ENCODE results near the gene CCDC137. TPM values are rescaled to one million over a fixed set of nuclear protein-coding genes. Genes with fewer than 3 reads are reported as not detected.

Gene CCDC137, protein sequence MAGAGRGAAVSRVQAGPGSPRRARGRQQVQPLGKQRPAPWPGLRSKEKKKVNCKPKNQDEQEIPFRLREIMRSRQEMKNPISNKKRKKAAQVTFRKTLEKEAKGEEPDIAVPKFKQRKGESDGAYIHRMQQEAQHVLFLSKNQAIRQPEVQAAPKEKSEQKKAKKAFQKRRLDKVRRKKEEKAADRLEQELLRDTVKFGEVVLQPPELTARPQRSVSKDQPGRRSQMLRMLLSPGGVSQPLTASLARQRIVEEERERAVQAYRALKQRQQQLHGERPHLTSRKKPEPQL
- 15.6 and 17.5 TPM in 2 replicates for total RNA-seq

GRCh38 chr17:81666342-81667191, at the start of gene CCDC137, which contains the start of gene OXLD1:
Gene CCDC137 (plus strand): TSS chr17:81666737. CDS start chr17:81666767, 30 bp downstream.
Gene OXLD1 (minus strand): TSS chr17:81666605. CDS start chr17:81666577, 28 bp downstream.

DNA sequence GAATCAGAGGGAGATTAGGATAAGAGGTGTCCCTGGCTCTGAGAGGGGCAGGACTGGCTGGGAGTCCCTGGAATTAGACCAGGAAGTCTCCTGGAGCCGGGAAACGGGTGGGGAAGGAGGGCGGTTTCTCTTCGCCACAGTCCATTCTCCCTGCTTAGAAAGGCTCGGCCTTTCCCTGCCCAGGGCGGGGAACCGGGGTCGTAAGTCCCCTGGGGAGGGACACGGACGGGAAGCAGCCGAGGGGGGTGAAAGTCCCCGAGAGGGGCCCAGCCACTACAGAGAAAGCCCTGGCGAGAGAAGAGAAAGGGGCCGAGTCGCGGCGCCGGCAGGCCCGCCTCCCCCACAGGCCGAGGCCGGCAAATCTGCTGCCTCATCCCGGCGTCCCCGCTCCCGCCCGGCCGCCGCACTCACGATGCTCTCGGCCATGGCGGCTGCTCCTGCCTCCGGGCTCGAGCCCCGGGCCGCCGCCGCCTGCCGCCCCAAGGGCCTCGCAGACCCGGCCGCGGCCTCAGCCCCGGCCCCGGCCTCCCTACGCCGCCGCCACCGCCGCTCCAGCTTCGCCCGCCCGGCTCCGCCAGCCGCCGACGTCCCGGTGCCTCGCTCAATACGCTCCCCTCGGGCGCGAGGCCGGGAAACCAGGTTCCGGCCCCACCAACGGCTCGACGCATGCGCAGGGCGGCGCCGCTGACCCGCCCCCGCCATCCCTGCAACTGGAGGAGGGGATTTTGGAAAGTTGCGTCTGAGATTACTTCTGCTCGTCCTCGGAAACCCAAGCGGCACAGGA, 29.8 kb upstream of the CCDC137 start, which contains the start of the genes NPLOC4 and TSPAN10:
Gene NPLOC4 (minus strand): TSS at position 608 of the 784 bp plus-strand sequence. CDS start 182 bp downstream, at position 426.
Gene TSPAN10 (plus strand): TSS at position 692 of the 784 bp plus-strand sequence. CDS start 5,217 bp downstream, outside the sequence.

GRCh38 chr17:81656118-81656743, 10.3 kb upstream of the CCDC137 start, which contains the start of gene PDE6G:
Gene PDE6G (minus strand): TSS chr17:81656542. CDS start chr17:81653305, 3,237 bp downstream.

GRCh38 chr17:81683584-81684441, 17.3 kb downstream of the CCDC137 start, which contains the start of the genes ARL16 and HGS:
Gene ARL16 (minus strand): TSS chr17:81683797. CDS start chr17:81683753, 44 bp downstream.
Gene HGS (plus strand): TSS chr17:81684011. CDS start chr17:81684067, 56 bp downstream.

GRCh38 chr17:81702934-81703746, 36.6 kb downstream of the CCDC137 start, which contains the start of gene MRPL12:
Gene MRPL12 (plus strand): TSS chr17:81703367. CDS start chr17:81703502, 135 bp downstream.

DNA sequence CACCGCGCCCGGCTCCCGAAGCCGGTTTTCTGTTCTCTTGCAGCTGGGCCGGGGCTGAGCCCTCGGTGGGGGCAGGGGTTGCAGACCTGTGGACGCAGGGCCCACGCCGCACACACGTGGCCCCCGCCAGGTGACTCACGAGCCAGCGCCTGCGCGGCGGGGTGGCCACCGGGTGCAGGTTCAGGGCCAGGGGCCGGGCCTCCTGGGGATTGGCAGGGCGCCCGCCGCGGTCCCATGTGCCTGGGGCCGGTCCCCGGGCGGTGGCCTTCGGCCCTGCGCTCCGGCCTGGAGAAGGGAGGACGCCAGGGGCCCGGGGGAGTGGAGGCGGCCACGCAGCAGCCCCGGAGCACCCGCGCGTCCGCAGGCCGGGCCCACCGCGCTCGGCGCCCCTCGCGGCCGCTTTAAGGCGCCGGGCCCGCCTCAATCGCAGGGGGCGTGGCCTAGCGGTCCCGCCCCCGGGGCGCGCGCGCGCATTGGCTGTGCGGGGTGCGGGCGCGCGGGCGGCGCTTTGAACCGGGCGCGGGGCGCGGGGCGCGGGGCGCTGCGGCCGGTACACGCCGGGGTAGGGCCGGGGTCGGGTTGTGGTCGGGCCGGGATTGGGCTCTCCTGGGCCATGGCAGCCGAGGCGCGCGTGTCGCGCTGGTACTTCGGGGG, 45.4 kb downstream of the CCDC137 start, which contains the start of gene SLC25A10:
Gene SLC25A10 (plus strand): TSS at position 471 of the 654 bp plus-strand sequence. CDS start 143 bp downstream, at position 614.

Other genes starting within 250 kb of the CCDC137 start
- gene ACTG1, start 153.9 kb upstream of the CCDC137 start, total RNA-seq, result 6,276 and 9,433 TPM in 2 replicates
- gene FSCN2, start 138.4 kb upstream of the CCDC137 start, total RNA-seq, result 0.39 and 1.1 TPM in 2 replicates
- 21.3 and 34.4 TPM in 2 replicates for gene FAAP100, start 114.4 kb upstream of the CCDC137 start, total RNA-seq
- gene NPLOC4, start 29.6 kb upstream of the CCDC137 start, total RNA-seq, result 45.3 and 71.0 TPM in 2 replicates
- 0.26 and 0.64 TPM in 2 replicates for gene TSPAN10, start 29.5 kb upstream of the CCDC137 start, total RNA-seq
- gene PDE6G, start 10.2 kb upstream of the CCDC137 start, total RNA-seq, result 1.4 TPM in 1 of 2 replicates, not detected in the other
- 40.5 and 54.7 TPM in 2 replicates for gene OXLD1, start 132 bp upstream of the CCDC137 start, total RNA-seq
- gene ARL16, start 17.1 kb downstream of the CCDC137 start, total RNA-seq, result 39.3 and 59.9 TPM in 2 replicates
- 72.2 and 89.6 TPM in 2 replicates for gene HGS, start 17.3 kb downstream of the CCDC137 start, total RNA-seq
- gene MRPL12, start 36.6 kb downstream of the CCDC137 start, total RNA-seq, result 46.4 and 93.5 TPM in 2 replicates
- 15.3 and 22.8 TPM in 2 replicates for gene SLC25A10, start 45.5 kb downstream of the CCDC137 start, total RNA-seq
- not detected in 2 replicates for gene GCGR, start 137.4 kb downstream of the CCDC137 start, total RNA-seq
- gene MCRIP1, start 166.6 kb downstream of the CCDC137 start, total RNA-seq, result 69.5 and 121 TPM in 2 replicates
- gene PPP1R27, start 168.3 kb downstream of the CCDC137 start, total RNA-seq, result not detected in 2 replicates
- gene P4HB, start 193.8 kb downstream of the CCDC137 start, total RNA-seq, result 1,783 and 2,221 TPM in 2 replicates
- gene ARHGDIA, start 204.6 kb downstream of the CCDC137 start, total RNA-seq, result 143 and 305 TPM in 2 replicates
- 47.7 and 158 TPM in 2 replicates for gene ALYREF, start 224.8 kb downstream of the CCDC137 start, total RNA-seq
- 147 and 313 TPM in 2 replicates for gene ANAPC11, start 225.0 kb downstream of the CCDC137 start, total RNA-seq
- 0.26 and 0.48 TPM in 2 replicates for gene NPB, start 235.5 kb downstream of the CCDC137 start, total RNA-seq
- 19.0 and 74.9 TPM in 2 replicates for gene PCYT2, start 244.7 kb downstream of the CCDC137 start, total RNA-seq